Gastrocnemius medialis (tissue), 4 donors: ENCODE results near the gene IL16. TPM values are rescaled to one million over a fixed set of nuclear protein-coding genes. Genes with fewer than 3 reads are reported as not detected.
A peak's percentile ranks its signal among the peaks of the same experiment; 100 is the strongest.

Experiments
- ATAC-seq, 2 donors: fragments of 150-250 bp; one replicate each; pipeline ENCODE4 v1.9.1; 2016
- DNase-seq, 2 donors: peaks; one replicate each; pipeline ENCODE4 v3.0.0-alpha.2; 2019
- H3K27ac ChIP-seq, 4 donors: fragments of 200-600 bp; sonication (generic); 1 replicate in 1 of 4; 2 replicates in 3 of 4; pipeline ENCODE4 v1.5.1; 2016 to 2018; ENCODE audit warnings: mild to moderate bottlenecking in 2 of 4, moderate library complexity in 1 of 4
- H3K27me3 ChIP-seq, 3 donors: fragments of 200-600 bp; sonication (generic) in 2 of 3; 1 replicate in 1 of 3; 2 replicates in 2 of 3; pipeline versions ENCODE4 v1.5.1 to v1.6.0; 2016 to 2019; ENCODE audit warnings: mild to moderate bottlenecking in 1 of 3, moderate library complexity in 1 of 3
- H3K36me3 ChIP-seq, 2 donors: fragments of 200-600 bp; sonication (generic) in 1 of 2; one replicate each; pipeline ENCODE4 v1.5.1; 2017 to 2018
- H3K4me1 ChIP-seq, 2 donors: fragments of 200-600 bp; sonication (generic) in 1 of 2; one replicate each; pipeline ENCODE4 v1.5.1; 2016 to 2017; ENCODE audit warnings: mild to moderate bottlenecking in 2 of 2
- H3K4me3 ChIP-seq, 4 donors: fragments of 200-600 bp; sonication (generic) in 3 of 4; 1 replicate in 1 of 4; 2 replicates in 3 of 4; pipeline ENCODE4 v1.5.1; 2016 to 2019; ENCODE audit warnings: mild to moderate bottlenecking in 2 of 4
- H3K9me3 ChIP-seq, 3 donors: fragments of 200-600 bp; sonication (generic) in 2 of 3; 1 replicate in 1 of 3; 2 replicates in 2 of 3; pipeline ENCODE4 v1.5.1; 2016 to 2019
- CTCF ChIP-seq, 5 experiments: fragments of 450-650 bp in 3 of 5; fragments of 200-600 bp in 2 of 5; sonication (generic) in 2 of 5; IDR thresholded peaks in 4 of 5; conservative IDR thresholded peaks in 1 of 5; 1 replicate in 4 of 5; 2 replicates in 1 of 5; pipeline ENCODE4 v1.5.1; 2016 to 2019; ENCODE audit warnings: antibody characterized with exemption in 5 of 5, mild to moderate bottlenecking in 3 of 5, moderate library complexity in 3 of 5
- POLR2A ChIP-seq, 2 donors: fragments of 450-650 bp; IDR thresholded peaks; one replicate each; pipeline ENCODE4 v1.6.1; 2017; ENCODE audit warnings: antibody characterized with exemption in 2 of 2, mild to moderate bottlenecking in 2 of 2, moderate library complexity in 2 of 2
- in situ Hi-C, 4 donors: fragments of 200-750 bp; cut with MboI; loops; one replicate each; pipeline versions ENCODE4 v1.15.0 to v1.8.0; 2017; ENCODE audit warnings: low sequenced_read_pairs in 4 of 4
- intact Hi-C: fragments of 100-400 bp; cut with DNase I; formaldehyde crosslinking; loops from one replicate; pipeline ENCODE4 v1.15.1; 2023; ENCODE audit warnings: low total_unique reads
- total RNA-seq, 4 donors: library from RNA; depleted of rRNA; stranded (reverse); fragments of >200 nt; gene quantifications; one replicate each; pipeline versions ENCODE4 v1.1.0 to v1.2.3, GENCODE V29; 2016

Gene IL16
- total RNA-seq, 4 donors from 2014 or later: 3.3 to 4.5 (median 4.3) TPM

- no peak for TF ChIP-seq CTCF (IDR thresholded peaks at IDR 0.05 in 4 of 5, conservative IDR thresholded peaks at IDR 0.05 in 1 of 5)
- no peak for TF ChIP-seq POLR2A (IDR thresholded peaks at IDR 0.05)
- peaks cover 4 to 19% of the 10 kb centered on the region in 2 donors for H3K4me1 ChIP-seq
- no peaks in the 10 kb centered on the region for H3K36me3 ChIP-seq
- ATAC-seq: no peak
- no peak for DNase-seq
- H3K27me3 ChIP-seq: no peaks in the 10 kb centered on the region
- intact Hi-C loops: no loop called here
- H3K4me3 ChIP-seq: no peak overlapping the region
- in situ Hi-C loops: no loop called here
- no peaks in the 10 kb centered on the region for H3K9me3 ChIP-seq
- no peak overlapping the region for H3K27ac ChIP-seq
Observed at GRCh38 chr15:81295486-81296121, 98.9 kb downstream of the IL16 start.

- Histone ChIP-seq H3K9me3 (no peaks in the 10 kb centered on the region), H3K4me1 (peaks cover 4 to 19% of the 10 kb centered on the region in 2 donors), H3K4me3 (no peak overlapping the region), H3K27ac (peak overlapping the region in 3 of 4 donors; percentile 45 to 65 (median 54)), H3K36me3 (no peaks in the 10 kb centered on the region), H3K27me3 (no peaks in the 10 kb centered on the region)
- no peak for TF ChIP-seq CTCF (IDR thresholded peaks at IDR 0.05 in 4 of 5, conservative IDR thresholded peaks at IDR 0.05 in 1 of 5)
- no peak for TF ChIP-seq POLR2A (IDR thresholded peaks at IDR 0.05)
- ATAC-seq (no peak), DNase-seq (no peak)
- in situ Hi-C loops: no loop called here
- intact Hi-C loops: no loop called here
Observed at GRCh38 chr15:81296186-81296585, 99.5 kb downstream of the IL16 start.

GRCh38 chr15:81296673-81297072, 100.0 kb downstream of the IL16 start:
- DNase-seq (peak; percentile 19 to 35), ATAC-seq (peak in 1 of 2 donors; percentile 39)
- Histone ChIP-seq H3K4me3 (peak overlapping the region in 2 of 4 donors; percentile 32 to 34), H3K27ac (peak overlapping the region in 3 of 4 donors; percentile 45 to 65 (median 54)), H3K4me1 (peaks cover 4 to 19% of the 10 kb centered on the region in 2 donors), H3K9me3 (no peaks in the 10 kb centered on the region), H3K27me3 (no peaks in the 10 kb centered on the region), H3K36me3 (no peaks in the 10 kb centered on the region)
- no peak for TF ChIP-seq CTCF (IDR thresholded peaks at IDR 0.05 in 4 of 5, conservative IDR thresholded peaks at IDR 0.05 in 1 of 5)
- TF ChIP-seq POLR2A (IDR thresholded peaks at IDR 0.05): peak in 1 of 2 donors; percentile 44
- in situ Hi-C loops (no loop called here), intact Hi-C loops (no loop called here)

GRCh38 chr15:81297147-81297572, 100.5 kb downstream of the IL16 start:
- DNase-seq: no peak
- Histone ChIP-seq H3K4me1 (peaks cover 4 to 19% of the 10 kb centered on the region in 2 donors), H3K4me3 (peak overlapping the region in 3 of 4 donors; percentile 17 to 34 (median 32)), H3K27ac (peak overlapping the region in 3 of 4 donors; percentile 45 to 65 (median 54)), H3K27me3 (no peaks in the 10 kb centered on the region), H3K36me3 (no peaks in the 10 kb centered on the region), H3K9me3 (no peaks in the 10 kb centered on the region)
- in situ Hi-C loops (no loop called here), intact Hi-C loops (no loop called here)
- no peak for ATAC-seq
- TF ChIP-seq CTCF (IDR thresholded peaks at IDR 0.05 in 4 of 5, conservative IDR thresholded peaks at IDR 0.05 in 1 of 5) (no peak), POLR2A (IDR thresholded peaks at IDR 0.05) (no peak)
